HG03039 (cell line): ENCODE data around the gene ATP8B1.

Experiments used
- ATAC-seq: cut with Tn5 transposase; IDR thresholded peaks from one replicate; pipeline ENCODE4 v1.9.1; 2021; ENCODE audit warnings: mild to moderate bottlenecking, moderate library complexity; ENCODE audit not compliant: unreplicated experiment

The ATP8B1 gene

GRCh38 chr18:57794951-57795728, 8.0 kb downstream of the ATP8B1 start:
- no peak for ATAC-seq

GRCh38 chr18:57793302-57793986, 9.7 kb downstream of the ATP8B1 start:
- ATAC-seq, result no peak

- no peak for ATAC-seq
Observed at GRCh38 chr18:57792631-57793301, 10.3 kb downstream of the ATP8B1 start.

DNA sequence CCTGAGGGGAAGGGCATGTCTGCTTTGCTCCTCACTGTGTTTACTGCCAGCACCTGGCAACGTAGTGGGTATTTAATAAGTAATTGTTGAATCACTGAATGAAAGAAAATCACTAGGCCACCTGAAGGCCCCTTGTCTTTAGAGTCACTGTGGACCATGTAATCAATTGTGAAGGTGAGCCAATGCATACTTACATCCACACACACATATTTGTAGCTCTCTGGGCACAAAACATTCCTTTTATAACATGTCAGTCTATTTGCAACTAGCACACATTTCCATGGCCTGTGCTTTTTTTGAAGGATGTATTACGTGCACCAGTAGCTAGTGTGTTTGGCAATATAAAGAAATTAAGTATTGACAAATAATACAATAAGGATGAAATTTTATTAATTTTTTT, 11.2 kb downstream of the ATP8B1 start:
- ATAC-seq, result no peak

- ATAC-seq, result no peak
Observed at GRCh38 chr18:57791192-57791591, 11.9 kb downstream of the ATP8B1 start.

DNA sequence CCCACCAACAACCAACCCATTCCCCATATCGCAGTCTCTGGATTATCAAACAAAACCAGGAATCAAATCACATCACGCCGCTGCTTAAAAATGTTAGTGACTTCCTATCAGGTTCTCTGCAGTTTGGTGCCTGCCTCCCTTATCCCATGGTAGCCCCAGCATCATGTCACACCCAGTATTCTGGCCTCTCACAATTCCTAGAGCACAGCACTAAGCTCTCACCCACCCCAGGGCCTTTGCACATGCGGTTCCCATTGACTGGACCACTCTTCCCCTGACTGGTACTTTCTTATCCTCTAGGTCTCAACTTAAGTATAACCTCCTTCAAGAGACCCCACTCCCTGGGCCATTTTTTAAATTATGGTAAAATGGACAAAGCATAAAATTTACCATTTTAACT, 12.8 kb downstream of the ATP8B1 start:
- no peak for ATAC-seq

DNA sequence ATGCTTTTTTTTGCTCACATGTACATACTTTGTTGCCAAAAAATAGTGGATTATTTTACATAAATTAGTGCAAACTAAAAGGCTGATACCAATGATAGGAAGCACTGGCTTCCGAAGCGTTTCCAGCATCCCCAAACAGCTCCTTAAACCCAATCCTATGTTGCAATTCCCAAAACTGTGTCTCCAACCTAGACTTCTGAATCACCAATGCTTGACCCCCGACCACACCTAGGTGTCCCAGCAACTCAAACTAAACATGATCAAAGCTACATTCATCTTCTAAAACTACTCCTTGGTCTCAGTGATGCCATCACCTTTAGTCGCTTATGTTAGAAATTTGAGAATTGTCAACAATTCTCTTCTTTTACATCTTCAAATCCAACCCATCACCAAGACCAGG, 13.4 kb downstream of the ATP8B1 start:
- no peak for ATAC-seq

- ATAC-seq, result no peak
Observed at GRCh38 chr18:57789090-57789489, 14.0 kb downstream of the ATP8B1 start.

DNA sequence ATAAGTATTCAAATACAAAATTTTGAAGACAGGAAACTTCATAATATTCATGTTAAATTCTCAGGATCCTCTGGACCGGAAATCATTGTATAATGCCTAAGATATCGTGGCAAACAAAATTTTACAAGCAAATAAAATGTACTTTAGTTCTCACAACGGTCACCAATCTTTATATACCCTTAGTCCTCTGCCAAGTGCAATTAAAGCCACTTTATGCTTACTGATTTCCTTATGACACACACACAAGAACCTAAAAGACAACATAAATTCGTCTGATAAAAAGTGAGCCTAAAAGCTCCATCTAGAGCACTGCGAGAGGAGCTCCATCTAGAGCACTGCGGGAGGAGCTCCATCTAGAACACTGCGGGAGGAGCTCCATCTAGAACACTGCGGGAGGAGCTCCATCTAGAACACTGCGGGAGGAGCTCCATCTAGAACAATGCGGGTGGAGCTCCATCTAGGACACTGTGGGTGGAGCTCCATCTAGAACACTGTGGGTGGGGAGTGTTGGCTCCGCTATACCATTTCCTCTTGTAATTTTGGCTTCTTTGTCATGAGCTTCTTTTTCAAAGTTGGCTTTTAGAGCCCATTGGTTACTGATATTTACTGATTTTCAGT, 15.9 kb downstream of the ATP8B1 start:
- ATAC-seq, result no peak

DNA sequence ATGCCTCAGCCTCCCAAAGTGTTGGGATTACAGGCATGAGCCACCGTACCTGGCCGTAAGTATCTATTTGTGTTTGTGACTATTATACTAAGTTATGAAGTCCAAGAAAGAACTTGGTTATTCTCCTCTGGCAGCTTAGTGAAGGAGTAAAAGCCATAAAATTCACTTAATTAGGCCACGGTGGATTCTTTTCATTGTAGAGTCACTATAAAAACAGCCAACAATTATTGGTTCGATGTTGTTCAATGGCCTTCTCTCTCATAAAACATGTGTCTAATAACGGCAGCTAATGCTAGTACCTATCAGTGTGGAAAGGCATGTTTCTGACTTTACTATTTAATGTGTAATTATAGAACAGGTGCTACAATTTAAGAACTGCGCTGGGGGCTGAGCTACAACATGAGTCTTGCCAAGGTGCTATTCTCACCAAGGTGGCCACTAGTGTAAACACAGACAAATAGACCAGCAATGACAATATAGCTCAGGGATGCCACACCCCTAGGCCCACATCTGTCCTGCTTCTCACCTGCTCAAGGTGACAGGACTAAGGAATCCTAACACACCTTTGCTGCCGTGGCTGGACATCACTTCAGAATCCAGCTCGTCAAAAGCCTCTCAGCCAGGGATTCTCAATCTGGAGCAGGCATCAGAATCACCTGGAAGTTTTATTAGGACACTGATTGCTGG, 17.2 kb downstream of the ATP8B1 start:
- ATAC-seq, result no peak

DNA sequence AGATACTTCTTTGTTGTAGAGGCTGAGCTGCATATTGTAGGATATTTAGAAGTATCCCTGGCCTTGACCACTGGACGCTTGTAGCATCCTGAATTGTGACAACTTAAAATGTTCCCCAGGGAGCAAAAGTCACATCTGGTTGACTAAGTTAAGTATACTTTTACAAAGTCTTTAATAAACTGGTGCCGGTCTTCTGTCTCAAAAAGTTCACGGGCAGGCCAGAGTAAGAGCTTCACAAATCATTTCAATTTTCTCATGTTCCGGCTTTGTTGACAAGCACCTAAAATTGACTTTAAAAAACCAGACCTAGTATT, 18.4 kb downstream of the ATP8B1 start:
- ATAC-seq, result no peak

GRCh38 chr18:57784034-57784800, 18.9 kb downstream of the ATP8B1 start:
- ATAC-seq, result no peak

DNA sequence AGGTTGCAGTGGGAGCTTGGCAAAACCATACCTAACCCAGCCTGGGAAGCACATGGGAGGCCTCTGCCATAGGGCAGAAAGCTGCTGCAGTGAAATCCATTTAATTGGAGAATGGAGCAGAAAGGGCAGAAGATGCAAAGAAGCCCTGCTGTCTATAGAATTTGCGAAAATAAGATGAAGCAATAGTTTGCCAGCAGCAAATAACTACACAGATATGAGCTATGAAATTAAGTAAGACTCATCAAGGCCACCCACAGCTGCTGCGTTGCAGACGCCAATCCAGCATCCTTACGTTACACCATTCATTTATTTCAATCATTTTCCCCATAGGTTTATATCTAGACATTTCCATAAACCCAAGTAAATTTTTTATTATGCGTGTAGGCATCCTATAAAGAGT, 21.1 kb downstream of the ATP8B1 start:
- ATAC-seq, result no peak

DNA sequence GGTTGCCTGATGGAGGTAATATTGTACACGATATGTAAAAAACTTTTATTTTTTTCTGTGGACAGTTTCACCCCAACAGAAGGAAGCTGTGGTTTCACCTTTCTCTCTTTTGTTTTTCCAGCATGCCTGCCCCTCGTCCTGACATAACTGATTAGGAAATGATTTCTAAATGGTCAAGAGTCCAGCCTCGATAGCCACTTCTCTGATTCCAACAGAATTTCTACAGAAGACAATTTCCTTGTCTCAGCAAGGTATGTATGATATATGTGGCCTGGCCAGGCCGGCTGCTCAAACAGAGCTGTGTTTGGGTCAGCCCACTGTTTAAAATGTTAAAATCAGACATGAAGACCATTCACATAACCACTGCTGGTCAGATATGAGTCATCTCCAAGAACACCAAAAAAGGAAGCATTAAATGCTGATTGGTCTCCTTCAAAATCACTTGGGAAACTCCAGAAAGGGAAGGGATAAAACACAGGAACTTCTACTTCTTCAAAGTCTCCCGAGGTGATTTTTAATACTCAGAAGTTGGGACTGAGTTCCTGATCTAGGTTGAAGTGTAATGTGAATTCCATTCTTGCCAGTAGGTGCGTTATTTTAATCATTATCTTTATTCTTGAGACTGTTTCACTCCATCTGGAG, 22.3 kb downstream of the ATP8B1 start:
- ATAC-seq, result no peak

DNA sequence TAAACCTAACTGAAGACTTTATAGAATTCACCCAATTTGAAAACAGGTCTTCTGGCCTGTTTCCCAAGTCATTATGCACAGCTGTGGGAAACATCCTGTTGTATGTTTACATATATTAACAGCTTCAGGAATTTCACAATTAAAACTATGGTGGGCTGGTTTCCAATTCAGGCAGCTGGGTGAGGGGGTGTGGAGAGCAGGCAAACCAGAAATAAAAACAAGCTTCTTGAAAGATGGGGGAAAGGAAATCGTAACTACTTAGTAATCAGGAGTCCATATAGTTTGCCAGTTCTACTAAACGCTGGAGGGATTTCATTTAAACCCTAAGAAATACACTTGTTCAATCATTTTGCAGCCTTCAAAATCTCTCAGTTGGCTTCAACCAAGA, 22.8 kb downstream of the ATP8B1 start:
- ATAC-seq, result no peak

DNA sequence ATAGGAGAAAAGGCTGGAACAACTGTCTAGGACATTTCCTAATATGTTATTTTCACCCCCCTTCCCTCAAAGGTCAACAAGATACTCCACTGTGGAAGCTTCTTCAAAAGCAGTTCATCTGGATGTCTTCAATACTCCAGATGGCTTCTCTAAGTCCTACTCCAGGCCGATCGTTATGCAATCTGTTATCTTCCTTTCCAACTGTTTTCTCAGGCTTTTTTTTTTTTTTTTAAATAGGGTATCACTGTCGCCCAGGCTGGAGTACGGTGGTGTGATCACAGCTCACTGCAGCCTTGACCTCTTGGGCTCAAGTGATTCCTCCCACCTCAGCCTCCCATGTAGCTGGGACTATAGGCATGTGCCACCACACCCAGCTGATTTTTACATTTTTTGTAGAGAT, 26.3 kb downstream of the ATP8B1 start:
- ATAC-seq, result no peak

GRCh38 chr18:57776354-57776753, 26.8 kb downstream of the ATP8B1 start:
- ATAC-seq, result no peak

DNA sequence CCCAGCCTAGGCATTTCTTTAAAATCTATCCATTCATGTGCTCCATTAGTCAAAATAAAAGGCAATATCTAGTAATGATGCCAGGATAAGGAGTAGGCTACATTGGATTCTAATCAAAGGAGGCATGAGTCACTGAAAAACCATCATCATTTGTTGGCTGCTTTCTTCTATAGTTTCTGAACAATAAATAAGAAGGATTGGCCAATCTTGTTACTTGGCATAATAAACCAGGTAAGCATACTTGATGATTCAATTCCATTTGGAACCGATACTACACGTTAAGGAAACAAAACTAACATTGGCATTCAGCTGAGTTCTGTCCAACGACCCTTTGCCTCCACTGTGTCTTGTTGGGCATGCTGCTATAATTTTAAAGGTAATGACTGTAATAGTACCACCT, 27.2 kb downstream of the ATP8B1 start:
- ATAC-seq, result no peak

GRCh38 chr18:57772387-57772799, 30.7 kb downstream of the ATP8B1 start:
- ATAC-seq, result no peak

GRCh38 chr18:57771626-57772025, 31.5 kb downstream of the ATP8B1 start:
- no peak for ATAC-seq
